ENCODE results near the gene PAFAH1B2. TPM values are rescaled to one million over a fixed set of nuclear protein-coding genes. Genes with fewer than 3 reads are reported as not detected.
"Not testable (repeated sequence)": the region's sequence is repeated elsewhere in the genome, so short reads cannot be mapped to it uniquely, and the experiment has no call there.

The PAFAH1B2 gene
- total RNA-seq, 1 donor from 2014 or later, result 78.7 TPM

DNA sequence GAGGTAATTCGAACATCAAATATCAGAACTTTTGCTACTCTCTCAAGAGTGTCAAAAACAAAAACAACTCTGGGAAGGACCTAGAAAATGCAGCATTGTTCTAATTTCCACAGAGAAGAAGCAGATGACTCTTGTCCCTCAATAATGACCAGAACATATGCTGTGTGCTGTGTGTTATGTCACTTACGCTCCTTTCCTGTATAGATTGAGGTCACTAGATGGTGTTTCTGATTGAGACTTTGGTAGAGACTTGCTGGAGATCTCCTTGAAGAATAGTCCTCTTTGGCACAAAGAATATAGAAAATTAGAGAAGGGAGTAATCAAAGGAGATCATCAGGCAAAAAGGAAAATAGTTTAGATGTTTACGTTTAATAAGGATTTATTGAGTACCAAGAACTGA, 43.5 kb upstream of the PAFAH1B2 start:
- ATAC-seq (ENCODE audit: low read depth), result no peak
- Mint-ChIP-seq H3K27ac (no peak overlapping the region), H3K9me3 (no peaks in the 10 kb centered on the region), H3K27me3 (no peaks in the 10 kb centered on the region), H3K36me3 (ENCODE audit: low read depth) (peaks cover 7% of the 10 kb centered on the region), H3K4me3 (no peak overlapping the region), H3K4me1 (peaks cover 36% of the 10 kb centered on the region)
- CTCF ChIA-PET, result interaction anchor here (1.0 to 3.3 kb wide), 2 partner anchors 174 to 221 kb away, joined by 4 to 31 read pairs; no protein-coding TSS in a partner anchor
- intact Hi-C loops (cut with micrococcal nuclease), result no loop called here
- TF ChIP-seq CTCF (IDR thresholded peaks at IDR 0.05), result no peak
- POLR2A ChIA-PET, result interaction anchor here (0.6 to 1.4 kb wide), 2 partner anchors 220 to 259 kb away, joined by 3 to 6 read pairs; no protein-coding TSS in a partner anchor
- DNase-seq, result no peak

- Mint-ChIP-seq H3K27ac (no peak overlapping the region), H3K27me3 (no peaks in the 10 kb centered on the region), H3K36me3 (ENCODE audit: low read depth) (no peaks in the 10 kb centered on the region), H3K4me1 (peaks cover 4% of the 10 kb centered on the region), H3K9me3 (no peaks in the 10 kb centered on the region), H3K4me3 (no peak overlapping the region)
- CTCF ChIA-PET, result interaction anchor here (0.9 to 1.6 kb wide), 2 partner anchors 181 to 239 kb away, joined by 3 to 4 read pairs; no protein-coding TSS in a partner anchor
- intact Hi-C loops (cut with micrococcal nuclease), result no loop called here
- POLR2A ChIA-PET, result no interaction called here
- TF ChIP-seq CTCF (IDR thresholded peaks at IDR 0.05), result no peak
- no peak for ATAC-seq (ENCODE audit: low read depth)
- no peak for DNase-seq
These were observed 36.1 kb upstream of the PAFAH1B2 start for GRCh38 chr11:117107701-117108590.

- no peak overlapping the region for H3K4me3 Mint-ChIP-seq
- no peaks in the 10 kb centered on the region for H3K9me3 Mint-ChIP-seq
- intact Hi-C loops (cut with micrococcal nuclease), result no loop called here
- no peaks in the 10 kb centered on the region for H3K27me3 Mint-ChIP-seq
- no peak for TF ChIP-seq CTCF (IDR thresholded peaks at IDR 0.05)
- DNase-seq (no peak), ATAC-seq (ENCODE audit: low read depth) (no peak)
- H3K27ac Mint-ChIP-seq, result no peak overlapping the region
- ChIA-PET POLR2A (interaction anchor here (0.6 to 0.7 kb wide), 2 partner anchors 14 to 17 kb away, joined by 3 to 8 read pairs; no protein-coding TSS in a partner anchor), CTCF (interaction anchor here (1.1 to 2.2 kb wide), 2 partner anchors 117 to 231 kb away, joined by 3 to 5 read pairs; no protein-coding TSS in a partner anchor)
- no peaks in the 10 kb centered on the region for H3K36me3 Mint-ChIP-seq (ENCODE audit: low read depth)
- peaks cover 4% of the 10 kb centered on the region for H3K4me1 Mint-ChIP-seq
These were observed 33.7 kb upstream of the PAFAH1B2 start for GRCh38 chr11:117110294-117110950.

- H3K36me3 Mint-ChIP-seq (ENCODE audit: low read depth); POLR2A ChIA-PET; DNase-seq; H3K27ac Mint-ChIP-seq; H3K27me3 Mint-ChIP-seq; H3K4me3 Mint-ChIP-seq; H3K4me1 Mint-ChIP-seq; intact Hi-C loops (cut with micrococcal nuclease); ATAC-seq (ENCODE audit: low read depth); H3K9me3 Mint-ChIP-seq; CTCF ChIA-PET: not testable (repeated sequence)
These were observed 31.6 kb upstream of the PAFAH1B2 start for GRCh38 chr11:117112497-117112896.

- ATAC-seq (ENCODE audit: low read depth); DNase-seq; CTCF ChIA-PET; H3K4me3 Mint-ChIP-seq; H3K27me3 Mint-ChIP-seq; H3K27ac Mint-ChIP-seq; intact Hi-C loops (cut with micrococcal nuclease); H3K9me3 Mint-ChIP-seq; POLR2A ChIA-PET; H3K36me3 Mint-ChIP-seq (ENCODE audit: low read depth); H3K4me1 Mint-ChIP-seq: not testable (repeated sequence)
These were observed 31.1 kb upstream of the PAFAH1B2 start for GRCh38 chr11:117112939-117113338.

DNA sequence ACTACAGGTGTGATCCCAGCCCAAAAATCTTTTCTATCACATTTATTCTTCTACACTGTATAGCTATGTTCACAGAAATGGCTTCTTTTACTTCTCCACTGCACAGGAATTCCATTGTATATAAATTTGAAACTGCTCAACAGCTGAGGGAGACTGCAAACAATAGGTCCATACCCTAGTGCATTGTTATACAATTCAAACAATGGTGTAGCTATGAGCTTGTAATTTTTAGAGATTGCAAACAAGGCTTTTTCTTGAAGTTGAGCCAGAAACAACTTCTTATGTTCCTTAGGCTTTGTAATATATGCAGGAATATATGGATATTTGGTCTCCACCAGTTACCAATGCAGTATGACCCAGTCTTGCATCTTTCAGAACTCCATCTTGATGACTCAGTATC, 26.4 kb upstream of the PAFAH1B2 start:
- Mint-ChIP-seq H3K27ac (no peak overlapping the region), H3K4me3 (no peak overlapping the region), H3K36me3 (ENCODE audit: low read depth) (no peaks in the 10 kb centered on the region), H3K27me3 (no peaks in the 10 kb centered on the region), H3K9me3 (no peaks in the 10 kb centered on the region), H3K4me1 (no peaks in the 10 kb centered on the region)
- no peak for ATAC-seq (ENCODE audit: low read depth)
- no peak for TF ChIP-seq CTCF (IDR thresholded peaks at IDR 0.05)
- intact Hi-C loops (cut with micrococcal nuclease), result no loop called here
- no peak for DNase-seq
- ChIA-PET POLR2A (no interaction called here), CTCF (no interaction called here)

Measured in activated B cell treated with CpG ODN at 0.5 μM for 24 hours (primary cell).